Colonic mucosa (tissue), 4 donors: ENCODE data around the gene EHBP1. TPM values are rescaled to one million over a fixed set of nuclear protein-coding genes. Genes with fewer than 3 reads are reported as not detected.

Source experiments
- DNase-seq: peaks from one replicate; pipeline ENCODE4 v3.0.0-alpha.2; 2020
- H3K27ac ChIP-seq: fragments of 200-600 bp; one replicate; pipeline ENCODE4 v1.8.0; 2021
- H3K27me3 ChIP-seq: fragments of 200-600 bp; one replicate; pipeline ENCODE4 v1.8.0; 2021
- H3K36me3 ChIP-seq: fragments of 200-600 bp; one replicate; pipeline ENCODE4 v1.8.0; 2021
- H3K4me1 ChIP-seq: fragments of 200-600 bp; one replicate; pipeline ENCODE4 v1.8.0; 2021; ENCODE audit warnings: mild to moderate bottlenecking
- H3K4me3 ChIP-seq: fragments of 200-600 bp; one replicate; pipeline ENCODE4 v1.8.0; 2021
- H3K9ac ChIP-seq, 2 donors: one replicate each; pipeline ENCODE4 v1.7.0; 2013; ENCODE audit warnings: control low read depth in 2 of 2, low read depth in 2 of 2, low read length in 2 of 2
- H3K9me3 ChIP-seq: fragments of 200-600 bp; one replicate; pipeline ENCODE4 v1.8.0; 2021
- intact Hi-C: fragments of 100-400 bp; cut with DNase I; formaldehyde crosslinking; loops from one replicate; pipeline ENCODE4 v1.14.1; 2022
- total RNA-seq, 2 donors: library from RNA; stranded (reverse); fragmentation: NEBNext Ultra II Directional in 1 of 2; extraction: Animal tissue kit (Norgen Biotek cat#: 25700) in 1 of 2; gene quantifications; one replicate each; pipeline ENCODE4 v1.2.1, GENCODE V29; 2021
- TF ChIP-seq, protein P1 (sequence below): fragments of 200-600 bp; IDR thresholded peaks from one replicate; pipeline ENCODE4 v1.8.0; 2022; ENCODE audit warnings: antibody characterized with exemption, mild to moderate bottlenecking
- donor health status: healthy.
- donor health status: DM: no; HTN: no; CAD: no.
- donor health status: DM: no; HTN: no; CAD: no.

The EHBP1 gene
- total RNA-seq, 2 donors from 2014 or later, result 23.6 to 32.7 TPM

DNA sequence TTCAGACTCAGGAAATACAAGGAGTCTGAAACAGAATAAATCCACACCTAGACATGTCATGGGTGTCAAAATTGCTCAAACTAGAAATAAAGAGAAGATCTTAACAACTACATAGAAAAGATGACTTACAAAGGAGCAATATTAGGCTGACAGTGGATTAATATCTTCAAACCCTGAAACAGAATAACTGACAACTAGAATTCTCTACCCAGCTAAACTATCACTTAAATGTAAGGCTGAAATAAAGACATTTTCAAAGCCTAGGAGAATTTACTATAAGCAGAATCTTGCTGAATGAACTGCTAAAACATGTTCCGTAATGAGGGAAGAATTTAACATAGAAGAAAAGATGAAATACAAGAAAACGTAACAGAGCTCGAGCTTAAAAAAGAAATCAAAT lies 168.1 kb downstream of the EHBP1 start:
- Histone ChIP-seq H3K27ac (no peak overlapping the region), H3K9ac (no peak overlapping the region), H3K36me3 (no peaks in the 10 kb centered on the region), H3K4me3 (no peak overlapping the region), H3K9me3 (no peaks in the 10 kb centered on the region), H3K4me1 (no peaks in the 10 kb centered on the region), H3K27me3 (no peaks in the 10 kb centered on the region)
- no peak for DNase-seq
- intact Hi-C loops, result no loop called here
- TF ChIP-seq, protein P1, sequence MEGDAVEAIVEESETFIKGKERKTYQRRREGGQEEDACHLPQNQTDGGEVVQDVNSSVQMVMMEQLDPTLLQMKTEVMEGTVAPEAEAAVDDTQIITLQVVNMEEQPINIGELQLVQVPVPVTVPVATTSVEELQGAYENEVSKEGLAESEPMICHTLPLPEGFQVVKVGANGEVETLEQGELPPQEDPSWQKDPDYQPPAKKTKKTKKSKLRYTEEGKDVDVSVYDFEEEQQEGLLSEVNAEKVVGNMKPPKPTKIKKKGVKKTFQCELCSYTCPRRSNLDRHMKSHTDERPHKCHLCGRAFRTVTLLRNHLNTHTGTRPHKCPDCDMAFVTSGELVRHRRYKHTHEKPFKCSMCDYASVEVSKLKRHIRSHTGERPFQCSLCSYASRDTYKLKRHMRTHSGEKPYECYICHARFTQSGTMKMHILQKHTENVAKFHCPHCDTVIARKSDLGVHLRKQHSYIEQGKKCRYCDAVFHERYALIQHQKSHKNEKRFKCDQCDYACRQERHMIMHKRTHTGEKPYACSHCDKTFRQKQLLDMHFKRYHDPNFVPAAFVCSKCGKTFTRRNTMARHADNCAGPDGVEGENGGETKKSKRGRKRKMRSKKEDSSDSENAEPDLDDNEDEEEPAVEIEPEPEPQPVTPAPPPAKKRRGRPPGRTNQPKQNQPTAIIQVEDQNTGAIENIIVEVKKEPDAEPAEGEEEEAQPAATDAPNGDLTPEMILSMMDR, result no peak

GRCh38 chr2:62874881-62875383 lies 169.4 kb downstream of the EHBP1 start:
- no peaks in the 10 kb centered on the region for H3K27me3 ChIP-seq
- TF ChIP-seq, protein P1, result no peak
- no peak for DNase-seq
- H3K27ac ChIP-seq, result no peak overlapping the region
- no peaks in the 10 kb centered on the region for H3K4me1 ChIP-seq
- no peak overlapping the region for H3K9ac ChIP-seq
- intact Hi-C loops, result no loop called here
- no peaks in the 10 kb centered on the region for H3K9me3 ChIP-seq
- no peak overlapping the region for H3K4me3 ChIP-seq
- H3K36me3 ChIP-seq, result no peaks in the 10 kb centered on the region

DNA sequence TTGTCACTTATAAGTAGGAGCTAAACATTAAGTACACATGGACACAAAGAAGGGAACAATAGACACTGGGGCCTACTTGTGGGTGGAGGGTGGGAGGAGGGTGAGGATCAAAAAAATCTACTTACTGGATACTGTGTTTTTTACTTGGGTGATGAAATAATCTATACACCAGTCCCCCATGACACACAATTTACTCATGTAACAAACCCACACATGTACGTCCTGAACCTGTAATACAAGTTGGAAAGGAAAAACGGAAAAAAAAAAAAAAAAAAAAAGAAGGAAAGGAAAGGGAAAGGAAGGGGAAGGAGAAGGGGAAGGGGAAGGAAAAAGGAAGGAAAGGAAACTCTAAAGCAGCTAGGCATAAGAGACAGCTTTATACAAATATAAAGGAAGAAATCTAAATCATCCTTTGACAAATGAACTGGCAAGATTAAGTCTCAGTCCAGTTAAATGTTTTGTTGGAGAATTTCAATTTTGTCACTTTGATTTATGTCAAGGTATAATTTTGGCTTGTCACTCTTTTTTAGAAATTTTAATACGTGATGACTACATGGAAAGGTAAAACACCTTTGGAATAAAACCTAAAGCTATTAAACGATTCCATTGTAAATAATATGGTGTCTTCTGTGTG lies 175.8 kb downstream of the EHBP1 start:
- Histone ChIP-seq H3K4me1 (no peaks in the 10 kb centered on the region), H3K27me3 (no peaks in the 10 kb centered on the region), H3K4me3 (no peak overlapping the region), H3K9ac (no peak overlapping the region), H3K9me3 (no peaks in the 10 kb centered on the region), H3K27ac (no peak overlapping the region), H3K36me3 (no peaks in the 10 kb centered on the region)
- DNase-seq, result no peak
- intact Hi-C loops, result no loop called here
- TF ChIP-seq, protein P1, result no peak

- no peaks in the 10 kb centered on the region for H3K4me1 ChIP-seq
- no peaks in the 10 kb centered on the region for H3K9me3 ChIP-seq
- intact Hi-C loops, result no loop called here
- H3K9ac ChIP-seq, result no peak overlapping the region
- H3K27me3 ChIP-seq, result no peaks in the 10 kb centered on the region
- DNase-seq, result no peak
- no peak overlapping the region for H3K27ac ChIP-seq
- H3K4me3 ChIP-seq, result no peak overlapping the region
- TF ChIP-seq, protein P1, result no peak
- H3K36me3 ChIP-seq, result no peaks in the 10 kb centered on the region
These were observed 178.1 kb downstream of the EHBP1 start for GRCh38 chr2:62883629-62884028.

DNA sequence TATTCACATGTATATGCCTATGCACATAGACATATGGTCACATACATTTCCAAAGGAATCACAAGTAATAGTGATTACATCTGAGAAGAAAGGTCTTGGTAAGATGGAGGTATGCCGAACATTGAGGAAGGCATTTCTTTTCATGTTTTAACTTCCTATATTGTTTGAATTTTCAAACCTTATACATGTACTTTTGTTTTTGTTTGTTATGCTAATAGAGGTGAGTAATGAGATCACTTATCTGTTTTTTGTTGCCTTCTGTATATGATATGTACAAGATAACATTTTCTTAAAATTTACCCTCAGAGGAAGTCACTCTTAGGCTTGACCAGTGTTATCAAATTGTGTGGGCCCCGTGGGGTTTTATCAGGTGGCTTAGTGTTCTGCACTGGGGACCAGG lies 178.6 kb downstream of the EHBP1 start:
- no peak for DNase-seq
- no peak overlapping the region for H3K9ac ChIP-seq
- intact Hi-C loops, result no loop called here
- no peak overlapping the region for H3K27ac ChIP-seq
- H3K36me3 ChIP-seq, result no peaks in the 10 kb centered on the region
- H3K4me3 ChIP-seq, result no peak overlapping the region
- no peaks in the 10 kb centered on the region for H3K27me3 ChIP-seq
- H3K4me1 ChIP-seq, result no peaks in the 10 kb centered on the region
- TF ChIP-seq, protein P1, result no peak
- no peaks in the 10 kb centered on the region for H3K9me3 ChIP-seq
